ENCODE measurements around the gene MAPK10.

- TF ChIP-seq POLR2AphosphoS5 (IDR thresholded peaks at IDR 0.05) (no peak), POLR2A (IDR thresholded peaks at IDR 0.05; ENCODE audit: low read depth) (no peak)
Observed at GRCh38 chr4:86013621-86014020, 346.2 kb downstream of the MAPK10 start.
